Pons (tissue), 1 donor: Measurements from ENCODE around the gene COPS4.
A peak's percentile ranks its signal among the peaks of the same experiment; 100 is the strongest.

Experiments used
- DNase-seq: peaks from one replicate; pipeline ENCODE4 v3.0.0-alpha.2; 2016; ENCODE audit warnings: low spot score

Gene COPS4

DNA sequence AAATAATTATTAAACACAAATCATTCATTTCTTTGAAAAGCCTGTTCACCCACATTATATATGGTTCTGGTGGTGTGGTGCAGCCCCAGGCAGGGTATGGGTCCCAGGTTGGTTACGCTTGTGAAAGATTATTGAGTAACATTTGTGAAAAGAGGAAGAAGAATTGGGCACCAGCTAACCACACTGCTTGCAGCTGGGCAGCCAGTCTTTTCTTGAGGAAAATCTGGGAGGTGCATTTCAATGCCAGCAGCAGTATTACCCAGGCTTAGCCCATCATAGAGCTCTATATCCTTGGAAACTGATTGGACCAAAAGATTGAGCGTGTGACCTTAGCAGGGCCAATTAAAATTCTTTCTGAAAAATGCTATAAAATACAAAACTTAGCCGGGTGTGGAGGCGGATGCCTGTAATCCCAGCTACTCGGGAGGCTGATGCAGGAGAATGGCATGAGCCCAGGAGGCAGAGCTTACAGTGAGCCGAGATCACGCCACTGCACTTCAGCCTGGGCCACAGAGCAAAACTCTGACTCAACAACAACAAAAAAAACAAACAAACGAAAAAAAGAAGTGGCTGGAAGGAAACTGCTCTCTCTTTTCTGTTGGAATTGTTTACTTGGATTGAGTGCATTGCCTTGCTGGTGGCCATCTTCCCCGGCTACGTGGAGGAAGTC, 89.3 kb downstream of the COPS4 start:
- peak; percentile 68 for DNase-seq
